GM19043 (cell line): ENCODE results near the gene SCML1.
A peak's percentile ranks its signal among the peaks of the same experiment; 100 is the strongest.
"Not testable (repeated sequence)": the region's sequence is repeated elsewhere in the genome, so short reads cannot be mapped to it uniquely, and the experiment has no call there.

Experiments used
- ATAC-seq: cut with Tn5 transposase; IDR thresholded peaks from one replicate; pipeline ENCODE4 v1.9.1; 2021; ENCODE audit warnings: low read depth; ENCODE audit not compliant: unreplicated experiment

Gene SCML1

DNA sequence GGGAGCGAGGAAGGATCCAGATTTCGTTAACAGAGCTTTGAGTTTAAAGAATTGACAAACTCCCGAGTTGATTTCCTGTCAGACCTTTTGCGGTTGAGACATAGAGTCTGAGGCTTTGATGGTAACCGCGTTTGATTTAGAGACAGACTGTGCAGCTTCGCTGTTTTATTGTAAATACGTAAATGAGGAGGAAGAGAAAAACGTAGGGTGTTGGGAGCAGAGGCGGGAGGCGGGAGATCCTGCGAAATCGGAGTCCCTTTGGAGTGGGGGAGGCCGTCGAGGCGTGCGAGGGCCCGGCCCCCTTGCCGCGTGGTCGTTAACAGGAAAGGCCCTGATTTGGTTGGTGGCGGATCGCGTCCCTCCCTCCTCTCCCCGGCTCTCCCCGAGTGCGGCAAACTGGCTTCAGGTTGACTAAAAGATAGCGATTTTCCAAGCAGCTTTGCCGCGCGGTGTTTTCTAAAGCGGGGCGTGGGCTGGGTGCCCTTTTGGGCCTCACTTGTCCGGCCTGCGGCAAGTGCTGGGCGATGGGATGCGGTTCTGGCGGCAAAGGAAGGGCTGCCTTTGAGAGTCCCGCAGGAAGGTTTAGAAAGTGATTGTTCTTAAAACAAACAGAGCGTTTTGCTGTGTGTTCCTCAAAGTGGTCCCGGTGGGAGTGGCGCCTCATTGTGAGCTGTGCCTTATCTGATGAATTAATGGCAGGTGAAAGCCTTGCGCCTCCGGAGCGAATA is 857 bp downstream of the SCML1 start:
- no peak for ATAC-seq

DNA sequence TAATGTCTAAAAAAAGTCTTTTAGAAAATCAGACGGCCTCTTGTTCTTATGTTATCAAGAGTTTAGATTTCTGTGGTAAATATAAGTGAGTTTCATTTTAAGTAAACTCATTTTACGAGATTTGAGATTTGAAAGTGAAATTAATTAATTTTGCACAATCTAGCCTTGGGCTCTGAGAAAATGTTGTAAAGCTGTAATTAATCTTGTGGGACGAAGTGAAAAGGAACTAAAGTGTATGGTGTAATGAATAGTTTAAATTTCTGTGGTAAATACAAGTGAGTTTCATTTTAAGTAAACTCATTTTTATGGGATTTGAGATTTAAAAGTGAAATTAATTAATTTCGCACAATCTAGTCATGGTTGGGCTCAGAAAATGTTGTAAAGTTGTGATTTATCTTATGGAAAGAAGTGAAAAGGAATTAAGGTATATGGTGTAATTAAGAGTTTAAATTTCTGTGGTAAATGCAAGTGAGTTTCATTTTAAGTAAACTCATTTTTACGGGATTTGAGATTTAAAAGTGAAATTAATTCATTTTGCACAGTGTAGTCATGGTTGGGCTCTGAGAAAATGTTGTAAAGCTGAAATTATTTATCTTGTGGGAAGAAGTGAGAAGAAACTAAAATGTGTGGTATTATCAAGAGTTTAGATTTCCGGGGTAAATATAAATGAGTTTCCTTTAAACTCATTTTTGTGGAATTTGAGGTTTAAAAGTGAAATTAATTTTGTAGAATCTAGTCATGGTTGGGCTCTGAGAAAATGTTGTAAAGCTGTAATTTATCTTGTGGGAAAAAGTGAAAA is 1.6 kb downstream of the SCML1 start:
- no peak for ATAC-seq

DNA sequence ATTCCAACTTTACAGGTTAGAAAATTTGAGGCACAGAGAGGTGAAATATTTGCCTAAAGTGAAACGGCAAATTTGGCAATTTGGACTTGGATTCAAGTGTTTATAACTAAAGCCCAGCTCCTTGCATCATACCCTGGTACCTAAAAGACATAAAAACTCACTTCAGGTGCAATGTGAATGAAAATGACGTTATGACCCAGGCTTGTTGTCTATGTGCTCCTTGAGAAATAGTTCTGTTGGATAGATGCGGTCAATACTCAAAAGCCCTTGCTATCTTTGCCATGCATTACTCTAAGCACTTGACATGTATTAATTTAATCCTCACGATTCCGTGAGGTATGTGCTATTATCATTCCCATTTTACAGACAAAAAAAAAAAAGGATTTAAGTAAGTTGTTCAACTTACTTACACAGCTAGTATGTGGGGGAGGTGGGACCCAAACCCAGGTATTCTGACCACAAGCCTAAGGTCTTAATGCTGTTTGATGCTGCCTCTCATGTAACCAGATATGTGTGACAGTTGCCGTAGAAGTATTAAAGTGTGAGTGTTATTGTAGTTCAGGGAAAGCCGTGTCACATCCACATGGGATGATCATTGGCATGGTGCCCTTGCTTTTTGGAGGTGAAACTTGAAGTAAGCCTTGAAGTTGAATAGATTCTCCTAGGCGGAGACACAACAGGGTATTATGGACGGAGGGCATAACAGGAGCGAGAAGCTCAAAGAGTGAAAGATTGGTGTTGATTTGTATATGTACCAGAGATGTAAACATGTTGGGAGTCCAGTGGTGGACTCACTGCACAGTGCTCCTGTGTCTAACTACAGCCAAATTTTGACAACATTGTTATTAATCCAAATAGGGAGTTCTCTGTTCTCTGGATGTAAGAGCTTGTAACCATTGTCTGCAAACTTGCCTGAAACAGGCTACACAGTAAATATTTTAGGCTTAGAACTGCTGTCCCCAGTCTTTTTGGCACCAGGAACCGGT is 3.1 kb downstream of the SCML1 start:
- no peak for ATAC-seq

DNA sequence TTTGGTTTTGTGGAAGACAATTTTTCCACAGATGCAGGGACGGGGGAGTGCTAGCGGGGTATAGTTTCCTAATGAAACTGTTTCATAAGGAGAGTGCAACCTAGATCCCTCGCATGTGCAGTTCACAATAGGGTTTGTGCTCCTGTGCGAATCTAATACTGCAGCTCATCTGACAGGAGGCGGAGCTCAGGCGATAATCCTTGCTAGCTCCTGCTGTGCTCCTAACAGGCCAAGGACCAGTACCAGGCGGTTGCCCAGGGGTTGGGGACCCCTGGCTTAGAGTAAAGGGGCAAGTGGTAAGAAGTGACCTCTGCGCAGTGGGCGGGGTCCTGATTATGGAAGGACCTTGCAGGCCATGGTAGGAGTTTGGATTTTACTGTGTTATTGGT is 3.8 kb downstream of the SCML1 start:
- no peak for ATAC-seq

DNA sequence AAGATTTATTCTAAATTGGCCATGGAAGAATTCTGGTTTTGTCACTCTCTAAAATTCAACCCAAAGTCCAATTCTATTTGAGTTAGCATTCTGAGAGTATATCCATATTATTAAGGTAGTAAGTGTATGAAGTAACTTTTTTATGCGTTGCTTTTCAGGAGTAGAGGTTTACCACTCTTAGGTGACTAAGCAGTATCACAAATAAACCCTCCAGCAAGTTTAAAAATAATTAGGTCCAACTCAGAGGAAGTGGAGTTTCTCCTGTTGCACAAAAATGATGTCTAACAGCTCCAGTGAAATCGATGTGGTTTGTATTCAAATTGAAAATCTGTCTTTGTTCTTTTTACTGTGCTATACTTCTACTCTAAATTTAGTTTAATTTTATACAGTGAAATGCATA is 6.6 kb downstream of the SCML1 start:
- ATAC-seq, result no peak

DNA sequence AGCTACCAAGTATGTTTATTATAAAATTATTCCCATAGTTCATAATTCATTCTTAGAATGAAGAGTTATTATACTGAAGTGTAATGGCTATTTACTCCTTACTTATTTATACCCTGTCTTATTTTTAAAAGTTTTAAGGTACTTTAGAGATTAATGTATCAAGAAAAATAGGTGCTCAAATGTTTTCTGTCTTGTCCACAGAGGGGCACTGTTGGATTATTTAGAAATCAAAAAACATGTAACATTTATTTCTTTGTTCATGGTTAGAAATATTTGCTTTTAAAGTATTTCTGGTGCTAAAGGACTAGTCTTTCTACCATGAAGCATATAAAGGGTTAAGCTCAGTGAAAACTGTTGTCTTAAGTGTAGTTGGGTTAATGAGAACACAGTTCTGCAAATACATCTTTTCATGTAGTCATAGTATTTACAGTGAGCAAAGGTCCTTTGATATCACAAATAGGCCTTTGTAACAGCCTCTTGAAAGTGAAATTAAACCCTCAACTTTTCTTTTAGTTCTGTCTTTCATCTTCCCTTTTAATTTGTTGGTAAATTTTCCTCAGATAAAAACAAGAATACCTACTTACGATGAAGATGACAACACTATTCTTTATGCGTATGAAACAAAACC is 7.7 kb downstream of the SCML1 start:
- ATAC-seq, result no peak

DNA sequence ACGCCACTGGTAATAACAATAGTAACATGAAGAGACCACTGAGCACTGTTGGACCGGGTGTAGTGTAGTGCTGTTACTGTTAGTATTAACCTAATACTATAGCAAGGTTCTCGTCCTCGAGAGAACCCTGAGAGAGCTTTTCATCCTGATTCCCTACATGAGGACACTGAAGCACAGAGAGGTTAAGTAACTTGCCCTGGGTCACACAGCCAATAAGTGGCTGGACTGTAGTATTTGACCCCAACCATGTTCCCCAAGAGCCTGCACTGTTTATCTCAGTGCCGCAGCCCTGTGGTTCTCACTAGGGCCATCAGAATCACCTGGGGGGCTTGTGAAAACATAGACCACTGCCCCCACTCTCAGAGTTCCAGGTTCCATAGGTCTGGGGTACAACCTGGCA is 10.4 kb downstream of the SCML1 start:
- no peak for ATAC-seq

DNA sequence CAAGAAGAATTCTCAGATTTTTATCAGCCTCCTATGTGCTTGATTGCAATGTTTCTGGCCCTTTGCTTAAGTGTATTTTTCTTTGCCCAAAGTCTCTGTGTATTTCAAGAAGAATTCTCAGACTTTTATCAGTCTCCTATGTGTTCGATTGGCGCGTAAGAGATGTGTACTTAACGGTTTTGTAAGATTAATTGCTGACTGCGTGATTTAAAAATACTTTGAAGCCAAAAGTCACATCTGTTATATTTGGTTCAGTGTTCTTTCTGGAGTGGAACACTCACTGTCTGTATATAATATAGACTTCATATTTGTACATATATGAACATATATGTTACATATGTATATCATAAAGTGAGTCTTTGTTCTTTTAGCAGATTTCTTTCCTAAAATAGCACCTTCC is 11.4 kb downstream of the SCML1 start:
- no peak for ATAC-seq

DNA sequence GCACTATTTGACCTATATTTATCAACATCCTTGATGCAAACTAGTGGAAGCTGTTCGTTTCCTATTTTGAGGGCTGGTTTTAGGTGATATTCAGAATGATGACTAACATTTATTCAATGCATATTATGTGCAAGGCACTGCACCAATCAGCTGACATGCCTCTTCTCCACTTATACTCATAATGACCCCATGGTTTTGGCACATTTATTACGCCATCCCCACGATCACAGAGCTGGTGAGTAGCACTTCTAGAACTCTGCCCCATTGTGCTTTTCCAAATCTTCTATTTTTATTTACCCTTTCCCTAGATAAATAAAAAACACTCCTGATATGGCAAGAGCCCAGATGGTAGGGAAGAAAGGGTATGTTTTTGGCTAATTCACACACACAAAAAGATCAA is 13.1 kb downstream of the SCML1 start:
- no peak for ATAC-seq

DNA sequence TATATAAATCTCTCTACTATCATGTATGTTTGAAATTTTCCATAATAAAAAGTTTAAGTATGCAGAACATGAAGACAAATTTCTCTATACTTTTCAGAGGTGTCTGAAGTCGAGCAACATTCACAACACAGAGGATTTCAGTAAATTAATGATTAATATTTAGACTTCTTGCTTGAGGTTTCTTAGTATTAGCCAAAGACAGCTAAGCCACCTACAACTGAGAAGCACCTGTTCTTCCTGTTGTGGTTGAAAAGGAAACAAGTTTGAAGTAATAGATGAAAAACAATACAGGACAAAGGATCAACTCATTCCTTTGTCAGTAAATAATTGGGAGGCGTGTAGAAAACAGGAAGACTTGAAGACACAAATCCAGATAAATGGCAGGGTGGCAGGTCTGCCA is 21.1 kb downstream of the SCML1 start:
- peak; percentile 90 for ATAC-seq

DNA sequence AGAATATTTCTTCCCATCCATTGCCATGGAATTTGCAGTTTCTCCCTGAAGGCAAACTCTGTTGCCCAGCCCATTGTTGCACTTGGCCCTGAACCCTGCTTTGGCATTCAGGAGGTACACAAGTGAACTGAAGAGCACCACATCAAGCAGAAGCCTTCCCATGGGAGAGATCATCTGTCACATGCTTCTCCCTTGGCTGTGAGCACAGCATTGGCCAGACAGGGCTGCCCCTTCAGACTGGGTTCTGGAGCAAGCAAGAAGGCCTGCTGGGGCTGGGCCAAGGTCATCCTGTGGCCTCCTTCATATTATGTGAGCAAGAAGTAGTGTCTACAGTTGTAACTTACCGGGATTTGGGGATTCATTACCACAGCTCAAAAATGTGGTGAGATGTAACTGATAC is 22.7 kb downstream of the SCML1 start:
- no peak for ATAC-seq

DNA sequence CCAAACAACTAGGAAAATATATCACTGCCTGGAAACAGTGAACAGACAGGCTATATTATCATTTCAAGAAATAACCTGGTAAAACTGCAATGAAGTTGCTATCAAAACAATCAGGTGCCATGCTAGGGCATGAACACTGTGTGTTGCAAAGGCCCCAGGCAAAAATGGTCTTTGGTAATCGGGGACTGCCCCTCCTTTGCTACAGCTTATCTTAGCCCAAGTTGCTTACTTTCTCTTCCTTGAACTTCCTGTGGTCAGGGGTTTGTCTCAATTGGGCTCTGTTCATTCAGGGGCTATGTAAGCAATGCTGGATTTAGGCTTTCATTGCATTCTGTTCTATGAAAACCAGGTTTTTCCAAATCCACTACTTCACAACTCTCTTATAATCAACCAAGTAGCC is 30.4 kb downstream of the SCML1 start:
- ATAC-seq, result no peak

DNA sequence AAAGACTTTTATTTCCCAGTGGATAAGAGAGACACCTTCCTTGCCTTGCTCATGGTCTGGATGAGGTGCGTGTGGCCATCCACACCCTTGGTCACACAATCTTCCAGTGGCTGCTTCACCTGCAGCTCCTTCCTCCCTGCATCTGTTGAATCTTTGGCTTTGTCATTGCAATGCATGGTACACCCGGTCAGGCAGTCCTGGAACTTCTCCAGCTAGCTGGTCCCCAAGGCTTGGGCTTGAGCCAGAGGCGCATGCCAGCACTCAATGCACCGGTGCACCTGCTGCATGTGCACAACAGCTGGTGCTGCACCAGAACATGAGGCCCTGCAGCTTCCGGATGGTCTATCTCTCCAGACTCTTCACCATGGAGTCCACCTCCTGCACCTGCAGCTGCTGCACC is 31.7 kb downstream of the SCML1 start:
- ATAC-seq, result no peak

DNA sequence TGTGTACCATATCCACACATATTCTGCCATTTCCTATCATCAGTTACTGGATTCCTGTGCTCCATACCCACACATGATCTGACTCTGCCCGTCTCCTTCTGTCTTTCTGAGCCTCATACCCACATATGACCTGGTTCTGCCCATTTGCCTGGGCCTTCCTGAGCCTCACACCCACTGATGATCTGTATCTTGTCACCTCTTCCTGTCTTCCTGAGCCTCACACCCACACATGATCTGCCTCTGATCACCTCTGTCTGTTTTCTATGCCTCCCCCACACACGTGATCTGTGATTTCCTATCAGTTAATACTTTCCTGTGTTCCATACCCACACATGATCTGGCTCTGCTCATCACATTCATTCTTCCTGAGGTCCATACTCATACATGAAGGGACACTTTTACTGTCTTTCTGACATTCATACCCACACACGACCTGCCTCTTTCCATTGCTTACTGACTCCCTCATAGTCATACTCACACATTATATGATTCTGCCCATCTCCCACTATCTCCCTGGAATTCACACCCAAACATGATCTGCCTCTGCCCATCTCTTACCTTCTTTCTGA is 32.5 kb downstream of the SCML1 start:
- no peak for ATAC-seq

DNA sequence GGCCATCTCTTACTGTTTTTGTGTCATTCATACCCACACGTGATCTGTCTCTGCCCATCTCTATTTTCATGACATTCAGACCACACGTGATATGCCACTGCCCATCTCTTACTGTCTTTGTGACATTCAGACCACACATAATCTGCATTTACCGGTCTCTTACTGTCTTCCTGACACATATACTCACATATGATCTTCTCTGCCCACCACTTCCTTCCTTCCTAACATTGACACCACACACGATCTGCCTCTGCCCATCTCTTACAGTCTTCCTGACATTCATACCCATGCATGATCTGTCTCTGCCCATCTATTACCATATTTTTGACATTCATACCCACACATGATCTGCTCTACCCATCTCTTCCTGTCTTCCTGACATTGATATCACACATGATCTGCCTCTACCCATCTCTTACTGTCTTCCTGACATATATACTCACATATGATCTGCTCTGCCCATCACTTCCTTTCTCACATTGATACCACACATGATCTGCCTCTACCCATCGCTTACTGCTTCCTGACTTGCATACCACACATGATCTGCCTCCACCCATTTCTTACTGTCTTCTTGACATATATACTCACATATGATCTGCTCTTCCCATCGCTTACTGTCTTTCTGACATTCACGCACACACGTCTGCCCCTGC is 36.1 kb downstream of the SCML1 start:
- ATAC-seq, result no peak

DNA sequence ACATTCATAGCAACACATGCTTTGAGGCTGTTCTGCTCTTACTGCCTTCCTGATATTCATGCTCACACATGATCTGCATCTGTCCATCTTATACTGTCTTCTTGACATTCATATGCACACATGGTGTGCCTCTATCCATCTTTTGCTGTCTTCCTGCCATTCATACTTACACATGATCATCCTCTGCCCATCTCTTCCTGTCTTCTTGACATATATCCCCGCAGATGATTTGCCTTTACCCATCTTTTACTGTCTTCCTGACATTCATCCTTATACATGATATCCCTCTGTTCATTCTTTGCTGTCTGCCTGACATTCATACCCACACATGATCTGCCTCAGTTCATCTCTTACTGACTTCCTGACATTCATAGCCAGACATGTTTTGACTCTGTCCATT is 36.8 kb downstream of the SCML1 start:
- ATAC-seq, result no peak

DNA sequence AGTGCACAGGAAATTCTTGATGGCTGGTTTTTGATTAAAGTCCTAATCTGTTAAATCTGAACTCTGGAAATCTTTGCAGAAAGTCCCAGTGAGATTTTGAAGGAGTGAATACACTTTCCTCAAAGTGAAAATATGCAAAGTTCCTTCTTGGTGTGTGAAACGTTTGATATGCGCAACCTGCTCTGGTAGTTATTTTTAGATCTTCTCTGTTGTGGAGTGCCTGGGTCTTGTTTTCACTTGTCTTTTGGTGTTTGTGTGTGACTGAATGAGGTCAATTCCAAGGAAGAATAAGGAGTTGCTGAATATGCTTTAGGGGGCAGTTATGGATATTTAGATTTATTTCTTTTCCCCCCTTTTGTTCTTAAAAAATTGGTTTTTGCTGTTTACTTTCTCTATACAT is 41.7 kb downstream of the SCML1 start:
- no peak for ATAC-seq

DNA sequence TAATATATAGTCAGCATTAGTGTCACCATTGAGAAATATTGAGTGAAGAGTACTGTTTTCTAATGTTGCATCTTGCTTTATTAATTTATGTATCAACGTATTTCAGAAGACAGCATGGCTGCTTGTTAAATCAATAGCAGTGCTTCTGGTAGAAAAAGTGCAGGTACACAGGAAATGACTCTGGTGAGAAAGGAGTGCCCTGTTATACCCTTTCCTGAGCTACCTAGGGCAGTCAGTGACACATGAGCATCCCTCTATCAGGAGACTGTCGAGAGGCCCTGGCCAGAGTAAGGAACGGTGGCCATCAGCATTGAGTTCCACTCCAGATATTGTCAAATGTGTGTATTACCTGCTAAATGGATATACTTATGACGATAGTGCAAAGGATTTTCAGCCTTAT is 42.1 kb downstream of the SCML1 start:
- no peak for ATAC-seq

DNA sequence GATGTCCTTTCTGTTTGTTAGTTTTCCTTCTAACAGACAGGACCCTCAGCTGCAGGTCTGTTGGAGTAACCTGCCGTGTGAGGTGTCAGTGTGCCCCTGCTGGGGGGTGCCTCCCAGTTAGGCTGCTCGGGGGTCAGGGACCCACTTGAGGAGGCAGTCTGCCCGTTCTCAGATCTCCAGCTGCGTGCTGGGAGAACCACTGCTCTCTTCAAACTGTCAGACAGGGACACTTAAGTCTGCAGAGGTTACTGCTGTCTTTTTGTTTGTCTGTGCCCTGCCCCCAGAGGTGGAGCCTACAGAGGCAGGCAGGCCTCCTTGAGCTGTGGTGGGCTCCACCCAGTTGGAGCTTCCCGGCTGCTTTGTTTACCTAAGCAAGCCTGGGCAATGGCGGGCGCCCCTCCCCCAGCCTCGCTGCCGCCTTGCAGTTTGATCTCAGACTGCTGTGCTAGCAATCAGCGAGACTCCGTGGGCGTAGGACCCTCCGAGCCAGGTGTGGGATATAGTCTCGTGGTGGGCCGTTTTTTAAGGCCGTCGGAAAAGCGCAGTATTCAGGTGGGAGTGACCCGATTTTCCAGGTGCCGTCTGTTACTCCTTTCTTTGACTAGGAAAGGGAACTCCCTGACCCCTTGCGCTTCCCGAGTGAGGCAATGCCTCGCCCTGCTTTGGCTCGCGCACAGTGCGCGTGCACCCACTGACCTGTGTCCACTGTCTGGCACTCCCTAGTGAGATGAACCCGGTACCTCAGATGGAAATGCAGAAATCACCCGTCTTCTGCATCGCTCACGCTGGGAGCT is 49.5 kb downstream of the SCML1 start:
- not testable (repeated sequence) for ATAC-seq
